Omental fat pad (tissue), 4 donors: ENCODE results near the gene RGS9. TPM values are rescaled to one million over a fixed set of nuclear protein-coding genes. Genes with fewer than 3 reads are reported as not detected.
"Not testable (repeated sequence)": the region's sequence is repeated elsewhere in the genome, so short reads cannot be mapped to it uniquely, and the experiment has no call there.

ENCODE experiments used
- ATAC-seq: fragments of 150-250 bp; one replicate; pipeline ENCODE4 v1.9.1; 2016; ENCODE audit warnings: mild to moderate bottlenecking, moderate library complexity; ENCODE audit not compliant: low FRiP score
- DNase-seq: peaks from one replicate; pipeline ENCODE4 v3.0.0-alpha.2; 2019; ENCODE audit warnings: low spot score
- CTCF ChIP-seq, 3 donors: fragments of 450-650 bp; IDR thresholded peaks; one replicate each; pipeline ENCODE4 v1.5.1; 2016 to 2017; ENCODE audit warnings: antibody characterized with exemption in 3 of 3, mild to moderate bottlenecking in 3 of 3, moderate library complexity in 2 of 3
- total RNA-seq, 4 donors: library from RNA; depleted of rRNA; stranded (reverse); fragments of >200 nt; gene quantifications; one replicate each; pipeline ENCODE4 v1.1.0, GENCODE V29; 2016

The RGS9 gene
- total RNA-seq: 1 to 10 TPM; 1.1 to 5.6 (median 3.4) TPM

GRCh38 chr17:65137021-65137939, at the start of gene RGS9:
TSS of gene RGS9 (plus strand) at chr17:65137370. CDS start at chr17:65137541, 171 bp downstream.
- peak; percentile 68 for DNase-seq
- peak in 2 of 3 donors; percentile 88 to 97 for TF ChIP-seq CTCF (IDR thresholded peaks at IDR 0.05)

GRCh38 chr17:65088621-65089360, 48.4 kb upstream of the RGS9 start:
- TF ChIP-seq CTCF (IDR thresholded peaks at IDR 0.05): no peak
- no peak for DNase-seq

More at GRCh38 chr17:65137021-65137939, at the start of gene RGS9:
- ATAC-seq: peak; percentile 97

GRCh38 chr17:65092262-65092661, 44.9 kb upstream of the RGS9 start:
- ATAC-seq: no peak
- DNase-seq: no peak
- no peak for TF ChIP-seq CTCF (IDR thresholded peaks at IDR 0.05)

More at GRCh38 chr17:65088621-65089360, 48.4 kb upstream of the RGS9 start:
- ATAC-seq: no peak

GRCh38 chr17:65092721-65093356, 44.3 kb upstream of the RGS9 start:
- not testable (repeated sequence) for ATAC-seq, DNase-seq

- no peak for TF ChIP-seq CTCF (IDR thresholded peaks at IDR 0.05)
- ATAC-seq (no peak), DNase-seq (no peak)
Measured at GRCh38 chr17:65093930-65094329, 43.2 kb upstream of the RGS9 start.

- ATAC-seq (no peak), DNase-seq (no peak)
- no peak for TF ChIP-seq CTCF (IDR thresholded peaks at IDR 0.05)
Measured at GRCh38 chr17:65095465-65095864, 41.7 kb upstream of the RGS9 start.

GRCh38 chr17:65096382-65096781, 40.8 kb upstream of the RGS9 start:
- not testable (repeated sequence) for ATAC-seq, DNase-seq
